Body of pancreas (tissue), 4 donors: ENCODE measurements around the gene OR2H1.

Experiments
- CTCF ChIP-seq, 7 experiments: fragments of 450-650 bp in 4 of 7; fragments of 200-600 bp in 3 of 7; sonication (generic) in 3 of 7; IDR thresholded peaks; one replicate each; pipeline ENCODE4 v1.5.1; 2016 to 2019; ENCODE audit warnings: antibody characterized with exemption in 7 of 7
- POLR2A ChIP-seq, 3 donors: fragments of 450-650 bp; IDR thresholded peaks; one replicate each; pipeline ENCODE4 v1.6.1; 2016; ENCODE audit warnings: antibody characterized with exemption in 3 of 3, mild to moderate bottlenecking in 2 of 3

- TF ChIP-seq CTCF (IDR thresholded peaks at IDR 0.05) (no peak), POLR2A (IDR thresholded peaks at IDR 0.05) (no peak)
Observed at GRCh38 chr6:29501106-29501505, 44.2 kb downstream of the OR2H1 start.
